Measurements from ENCODE around the gene SS18. TPM values are rescaled to one million over a fixed set of nuclear protein-coding genes. Genes with fewer than 3 reads are reported as not detected.

Gene SS18
- polyA plus RNA-seq, 4 donors = 77.1 to 110 (median 106) TPM

DNA sequence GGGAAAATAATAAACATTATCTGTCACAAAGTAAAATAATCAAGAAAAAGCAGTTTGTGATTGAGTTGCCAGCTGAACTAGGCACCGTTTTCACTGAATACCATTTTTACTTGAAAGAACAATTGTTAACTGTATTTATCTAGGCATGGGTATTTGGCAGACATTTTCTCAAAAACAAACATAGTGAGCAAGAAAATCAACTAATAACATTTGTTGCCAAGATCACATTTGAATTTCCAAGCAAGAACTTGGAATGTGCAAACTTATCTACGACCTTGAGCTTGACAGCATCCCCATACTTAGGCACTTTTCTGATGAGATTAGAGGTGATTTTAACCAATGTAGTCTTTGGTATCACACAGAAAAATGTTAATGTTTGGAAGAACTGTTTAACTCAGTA is 16.7 kb downstream of the SS18 start:
- no peak for DNase-seq (ENCODE audit: low read depth in 4 of 4, low spot score in 3 of 4)

- DNase-seq (ENCODE audit: low read depth in 4 of 4, low spot score in 3 of 4) = no peak
Measured at GRCh38 chr18:26071725-26072124, 18.7 kb downstream of the SS18 start.

DNA sequence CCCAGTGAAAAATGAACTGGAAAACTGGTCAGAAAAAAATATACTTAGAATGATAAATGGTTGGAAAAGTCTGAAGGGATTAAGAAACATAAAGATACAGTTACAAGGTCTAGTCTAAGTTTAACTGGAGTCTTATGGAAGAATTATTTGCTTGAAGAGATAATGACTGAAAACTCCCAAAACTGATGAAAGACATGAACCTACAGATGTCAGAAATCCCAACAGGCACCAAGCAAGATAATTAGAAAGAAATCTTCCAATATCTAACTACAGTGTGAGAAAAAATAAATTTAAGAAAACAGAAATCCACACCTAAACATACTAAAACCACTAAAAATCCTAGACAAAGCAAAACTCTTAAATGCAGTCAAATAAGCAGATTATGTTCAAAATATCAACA is 19.4 kb downstream of the SS18 start:
- no peak for DNase-seq (ENCODE audit: low read depth in 4 of 4, low spot score in 3 of 4)

DNA sequence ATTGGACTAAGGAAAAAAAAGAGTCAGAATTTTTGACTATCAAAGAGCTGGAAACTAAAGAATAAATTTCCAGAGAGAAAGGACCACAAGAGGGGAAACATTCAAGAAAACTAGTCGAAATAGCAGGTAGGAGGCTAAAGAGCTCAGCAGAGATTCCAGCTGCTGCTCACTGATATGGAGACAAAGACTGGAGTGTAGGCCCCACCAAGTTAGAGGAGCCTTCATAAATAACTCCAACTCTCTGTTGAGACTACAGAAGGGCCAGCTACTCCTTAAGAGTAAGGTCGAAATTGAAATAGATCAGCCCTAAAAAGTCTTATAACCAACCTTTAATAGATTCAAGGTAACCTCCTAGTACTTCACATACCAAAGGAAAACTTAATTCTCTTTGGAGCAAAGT is 31.1 kb downstream of the SS18 start:
- no peak for DNase-seq (ENCODE audit: low read depth in 4 of 4, low spot score in 3 of 4)

GRCh38 chr18:26057344-26057773 is 33.1 kb downstream of the SS18 start:
- no peak for DNase-seq (ENCODE audit: low read depth in 4 of 4, low spot score in 3 of 4)

DNA sequence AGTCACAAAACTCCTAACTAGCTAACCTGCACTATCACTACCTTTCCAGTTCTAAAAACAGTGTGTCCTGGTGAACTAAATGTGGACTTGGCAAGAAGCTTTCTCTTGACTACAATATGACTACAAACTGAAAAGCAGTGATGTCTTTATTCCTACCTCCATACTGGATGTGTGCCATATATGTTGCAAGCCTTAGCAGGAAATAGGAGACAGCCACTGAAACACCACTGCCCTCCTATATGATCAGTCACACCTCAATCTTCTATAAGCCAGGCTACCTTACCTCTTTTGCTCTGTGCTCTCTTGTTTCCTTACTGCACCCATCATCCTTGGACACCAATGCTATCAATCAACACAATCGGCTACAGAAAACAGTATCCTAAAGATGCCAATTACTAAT is 34.1 kb downstream of the SS18 start:
- no peak for DNase-seq (ENCODE audit: low read depth in 4 of 4, low spot score in 3 of 4)

GRCh38 chr18:26052505-26052904 is 37.9 kb downstream of the SS18 start:
- DNase-seq (ENCODE audit: low read depth in 4 of 4, low spot score in 3 of 4) = no peak

DNA sequence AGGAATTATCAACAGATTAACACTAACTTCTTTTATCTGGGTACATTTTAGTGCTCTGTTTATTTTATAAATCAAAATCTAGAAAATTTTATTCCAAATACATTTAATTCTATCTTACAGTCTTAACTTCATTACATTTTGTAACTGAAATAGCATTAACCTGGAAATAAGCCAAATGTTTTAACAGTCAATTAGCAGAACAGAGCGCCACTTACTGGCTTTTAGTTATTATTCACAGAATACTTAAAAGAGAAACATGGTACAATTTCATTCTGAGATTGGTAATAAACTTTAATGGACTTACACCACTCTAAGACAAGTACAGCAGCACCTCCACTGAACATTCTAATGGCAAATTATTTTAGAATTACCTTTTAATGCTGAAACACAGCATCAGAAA is 38.6 kb downstream of the SS18 start:
- no peak for DNase-seq (ENCODE audit: low read depth in 4 of 4, low spot score in 3 of 4)

DNA sequence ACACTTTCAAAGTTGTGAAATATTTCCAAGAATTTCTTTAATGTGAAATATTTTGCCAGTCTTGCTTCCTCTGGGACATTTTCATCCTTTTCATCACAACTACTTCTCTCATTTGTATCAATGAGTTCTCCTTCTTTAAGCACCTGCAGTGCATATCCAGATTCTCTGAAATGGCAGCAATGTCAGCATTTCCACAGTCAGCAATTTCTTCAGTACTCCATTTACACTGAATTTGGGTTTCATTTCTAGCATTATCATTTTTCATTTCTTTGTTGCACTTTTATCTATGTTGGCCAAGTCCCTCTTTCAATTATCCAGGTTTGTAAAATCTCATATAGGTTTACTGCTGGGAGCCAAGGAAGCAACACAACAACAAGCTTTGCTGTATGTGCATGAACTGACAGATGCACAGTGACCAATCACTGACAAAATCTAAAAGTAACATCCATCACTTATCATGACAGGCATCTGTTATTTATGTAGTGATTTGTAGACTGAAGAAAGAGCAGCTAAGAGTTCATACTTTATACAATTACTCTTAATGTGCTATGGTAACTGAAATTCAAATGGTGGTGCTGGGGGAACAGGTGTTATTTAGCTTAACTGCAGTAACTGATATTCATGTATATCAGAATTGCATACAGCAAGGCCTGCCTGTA is 43.9 kb downstream of the SS18 start:
- no peak for DNase-seq (ENCODE audit: low read depth in 4 of 4, low spot score in 3 of 4)

DNA sequence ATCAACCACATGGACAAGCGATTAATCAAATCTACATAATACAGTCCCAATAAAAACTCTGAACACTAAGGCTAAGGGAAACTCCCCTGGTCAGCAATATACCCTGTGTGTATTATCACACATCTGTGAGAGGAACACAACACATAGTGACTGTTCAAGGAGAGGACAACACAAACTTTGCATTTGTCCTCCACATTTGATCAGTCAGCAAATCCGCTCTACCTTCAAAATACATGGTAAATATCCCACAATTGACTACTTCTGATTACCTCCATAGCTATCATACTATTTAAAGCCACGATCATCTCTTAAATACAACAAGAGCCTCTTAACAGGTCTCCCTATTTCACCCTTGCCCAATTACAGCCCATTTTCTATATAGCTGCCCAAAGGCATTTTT is 45.6 kb downstream of the SS18 start:
- DNase-seq (ENCODE audit: low read depth in 4 of 4, low spot score in 3 of 4) = no peak

GRCh38 chr18:26040051-26040656 is 50.3 kb downstream of the SS18 start:
- DNase-seq (ENCODE audit: low read depth in 4 of 4, low spot score in 3 of 4) = no peak

DNA sequence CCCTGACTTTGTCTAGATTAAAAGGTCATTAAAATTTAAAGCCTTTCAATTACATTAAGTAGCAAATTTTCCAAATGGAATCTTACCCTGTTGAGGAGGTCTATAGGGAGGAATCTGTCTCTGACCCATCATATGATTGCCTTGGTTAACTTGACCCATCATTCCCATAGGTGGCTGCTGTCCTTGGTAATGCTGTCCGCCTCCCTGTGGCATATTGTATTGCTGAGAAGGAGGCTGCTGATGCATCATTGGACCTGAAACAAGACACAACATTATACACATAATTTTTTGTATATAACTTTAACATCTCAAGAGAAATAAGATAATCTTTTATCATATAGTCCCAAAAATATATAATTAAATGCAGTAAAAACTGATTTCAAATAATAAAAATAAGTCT is 51.2 kb downstream of the SS18 start:
- no peak for DNase-seq (ENCODE audit: low read depth in 4 of 4, low spot score in 3 of 4)

- DNase-seq (ENCODE audit: low read depth in 4 of 4, low spot score in 3 of 4) = no peak
Measured at GRCh38 chr18:26036635-26037034, 53.8 kb downstream of the SS18 start.

GRCh38 chr18:26034850-26035497 is 55.4 kb downstream of the SS18 start:
- no peak for DNase-seq (ENCODE audit: low read depth in 4 of 4, low spot score in 3 of 4)

GRCh38 chr18:26022585-26022984 is 67.8 kb downstream of the SS18 start:
- no peak for DNase-seq (ENCODE audit: low read depth in 4 of 4, low spot score in 3 of 4)

DNA sequence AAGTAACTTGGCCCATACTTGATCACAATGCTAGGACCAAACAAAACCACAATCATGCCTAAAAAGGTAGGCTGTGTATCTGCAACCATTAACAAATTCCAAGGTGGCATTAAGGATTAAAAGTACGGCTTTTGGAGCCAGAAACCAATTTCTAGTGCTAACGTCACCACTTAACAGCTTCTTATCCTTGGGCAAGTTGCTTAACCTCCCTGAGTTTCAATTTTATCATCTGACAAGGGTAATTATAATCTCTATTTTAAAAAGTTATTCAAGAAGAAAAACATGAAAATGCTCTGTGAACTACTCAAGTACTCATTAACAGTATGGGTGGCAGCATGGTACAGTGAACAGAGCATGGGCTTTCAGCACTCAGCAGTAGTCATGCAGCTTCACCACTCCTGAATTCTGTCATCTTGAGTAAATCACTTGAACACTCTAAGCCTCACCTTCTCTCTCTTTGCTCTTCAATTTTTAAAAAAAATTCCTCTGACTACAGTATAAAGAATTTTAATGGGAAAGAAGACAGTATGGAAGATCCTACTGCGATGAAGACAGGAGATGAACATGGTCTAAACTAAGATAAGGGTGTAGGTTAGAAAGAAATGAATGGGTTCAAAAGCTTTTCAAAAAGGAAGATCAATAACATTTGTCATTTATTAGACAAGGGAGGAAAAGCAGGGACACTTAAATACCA is 69.2 kb downstream of the SS18 start:
- DNase-seq (ENCODE audit: low read depth in 4 of 4, low spot score in 3 of 4) = no peak

GRCh38 chr18:26017929-26018328 is 72.5 kb downstream of the SS18 start:
- DNase-seq (ENCODE audit: low read depth in 4 of 4, low spot score in 3 of 4) = no peak

DNA sequence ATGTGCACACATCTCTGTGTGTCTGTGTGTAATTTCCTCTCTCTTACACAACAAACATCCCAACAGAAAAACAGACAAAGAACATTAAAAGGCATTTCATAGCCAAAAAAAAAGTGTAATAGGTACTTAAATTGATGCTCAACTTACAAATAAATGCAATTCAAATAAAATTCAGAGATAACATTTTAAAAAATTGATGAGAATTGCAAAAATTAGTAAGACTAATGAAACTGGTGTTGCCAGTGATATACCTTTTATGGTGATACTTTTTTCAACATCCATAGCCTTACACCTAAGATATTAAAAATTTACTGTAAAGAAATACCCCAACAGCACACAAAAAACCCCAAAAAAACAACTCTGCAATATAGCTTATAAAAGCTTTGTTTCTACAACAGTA is 76.0 kb downstream of the SS18 start:
- no peak for DNase-seq (ENCODE audit: low read depth in 4 of 4, low spot score in 3 of 4)

DNA sequence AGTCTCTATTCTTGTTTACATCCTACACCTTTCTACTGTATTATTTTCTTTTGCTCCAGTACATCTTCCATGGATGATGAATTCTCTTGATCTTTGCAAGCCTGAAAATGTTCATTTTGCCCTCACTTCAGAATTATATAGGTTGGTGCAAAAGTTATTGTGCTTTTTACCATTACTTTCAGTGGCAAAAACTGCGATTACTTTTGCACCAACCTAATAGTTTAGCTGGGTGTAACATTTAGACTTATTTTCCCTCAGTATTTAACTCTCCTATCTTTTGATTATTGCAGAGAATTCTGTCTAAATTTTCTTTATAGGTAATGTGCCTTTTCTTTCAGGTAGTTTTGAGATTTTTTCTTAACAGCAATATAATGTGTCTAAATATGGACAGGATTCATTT is 81.8 kb downstream of the SS18 start:
- DNase-seq (ENCODE audit: low read depth in 4 of 4, low spot score in 3 of 4) = no peak

DNA sequence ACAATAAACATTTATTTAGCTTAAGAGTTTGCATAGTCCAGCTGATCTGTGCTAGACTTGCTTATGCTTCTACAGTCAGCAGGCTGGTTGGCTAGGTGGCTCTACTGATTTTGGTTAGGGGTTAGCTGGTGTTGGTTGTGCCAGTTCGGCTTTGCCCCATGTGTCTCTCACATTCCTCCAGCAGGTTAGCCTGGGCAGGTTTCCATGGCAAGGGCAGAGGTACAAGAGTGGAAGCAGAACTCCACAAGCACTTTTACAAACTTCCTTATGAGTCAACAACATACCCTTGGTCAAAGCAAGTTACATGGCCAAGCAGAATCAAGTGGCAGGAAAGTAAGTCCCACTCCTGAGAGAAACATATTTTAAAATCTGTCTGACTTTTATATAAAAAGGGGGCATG is 82.3 kb downstream of the SS18 start:
- DNase-seq (ENCODE audit: low read depth in 4 of 4, low spot score in 3 of 4) = no peak

DNA sequence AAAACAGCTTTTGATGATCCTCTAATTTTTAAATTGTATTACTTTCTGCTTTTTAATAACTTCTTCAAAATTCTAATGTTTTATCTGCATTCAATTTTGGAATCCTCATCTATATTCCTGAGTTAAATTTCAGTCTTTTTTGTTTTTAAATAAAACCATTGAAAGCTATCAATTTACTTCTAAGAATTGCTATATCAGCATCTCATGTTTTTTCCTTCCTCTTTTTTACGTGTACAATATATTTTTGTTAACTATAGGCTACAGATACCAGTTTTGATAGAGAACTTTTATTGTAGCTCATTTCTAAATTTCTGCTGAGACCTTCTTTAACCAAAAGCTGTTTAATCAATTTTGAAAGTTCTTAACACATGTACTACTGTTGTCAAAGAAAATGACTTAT is 84.5 kb downstream of the SS18 start:
- no peak for DNase-seq (ENCODE audit: low read depth in 4 of 4, low spot score in 3 of 4)

DNA sequence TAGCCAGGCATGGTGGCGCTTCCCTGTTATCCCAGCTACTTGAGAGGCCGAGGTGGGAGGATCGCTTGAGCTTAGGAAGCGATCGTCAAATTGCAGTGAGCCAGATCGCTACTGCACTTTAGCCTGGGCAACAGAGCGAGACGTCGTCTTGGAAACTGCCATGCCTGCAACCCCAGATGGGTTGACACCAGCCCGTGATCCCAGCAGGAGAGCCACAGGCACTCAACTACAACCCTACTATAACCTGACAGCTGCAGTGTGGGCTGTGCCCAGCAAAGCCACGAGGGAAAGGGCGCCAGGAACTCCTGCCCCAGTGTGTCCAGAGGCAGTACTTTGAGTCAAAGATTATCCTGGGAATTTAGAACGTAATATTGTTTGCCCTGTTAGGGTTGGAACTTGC is 85.6 kb downstream of the SS18 start:
- DNase-seq (ENCODE audit: low read depth in 4 of 4, low spot score in 3 of 4) = no peak
